Stimulated activated naive CD8-positive, alpha-beta T cell treated with anti-CD3 and anti-CD28 coated beads, Interleukin-15, amount 100 ng/mL, for 72 hours (primary cell): ENCODE data around the gene SPATA18.

Experiments
- ATAC-seq: fragments of 150-1000 bp; cut with Tn5 transposase; 2 replicates; pipeline ENCODE4 v1.10.0; 2021; ENCODE audit warnings: mild to moderate bottlenecking, moderate library complexity
- DNase-seq, 2 donors: peaks; one replicate each; pipeline ENCODE4 v3.0.0; 2021 to 2022
- H3K27ac Mint-ChIP-seq, 2 donors: one replicate each; pipeline ENCODE4 v1.8.0; 2022; ENCODE audit warnings: mild to moderate bottlenecking in 2 of 2, mixed read lengths in 2 of 2, moderate library complexity in 2 of 2
- H3K27me3 Mint-ChIP-seq: one replicate; pipeline ENCODE4 v1.8.0; 2022; ENCODE audit warnings: mixed read lengths
- H3K4me1 Mint-ChIP-seq: one replicate; pipeline ENCODE4 v1.8.0; 2022; ENCODE audit warnings: mild to moderate bottlenecking, mixed read lengths
- H3K4me3 Mint-ChIP-seq, 2 donors: one replicate each; pipeline ENCODE4 v1.8.0; 2022; ENCODE audit warnings: mild to moderate bottlenecking in 2 of 2, mixed read lengths in 2 of 2, moderate library complexity in 1 of 2
- H3K9me3 Mint-ChIP-seq, 2 donors: one replicate each; pipeline ENCODE4 v1.8.0; 2022; ENCODE audit warnings: mixed read lengths in 2 of 2

Gene SPATA18, protein sequence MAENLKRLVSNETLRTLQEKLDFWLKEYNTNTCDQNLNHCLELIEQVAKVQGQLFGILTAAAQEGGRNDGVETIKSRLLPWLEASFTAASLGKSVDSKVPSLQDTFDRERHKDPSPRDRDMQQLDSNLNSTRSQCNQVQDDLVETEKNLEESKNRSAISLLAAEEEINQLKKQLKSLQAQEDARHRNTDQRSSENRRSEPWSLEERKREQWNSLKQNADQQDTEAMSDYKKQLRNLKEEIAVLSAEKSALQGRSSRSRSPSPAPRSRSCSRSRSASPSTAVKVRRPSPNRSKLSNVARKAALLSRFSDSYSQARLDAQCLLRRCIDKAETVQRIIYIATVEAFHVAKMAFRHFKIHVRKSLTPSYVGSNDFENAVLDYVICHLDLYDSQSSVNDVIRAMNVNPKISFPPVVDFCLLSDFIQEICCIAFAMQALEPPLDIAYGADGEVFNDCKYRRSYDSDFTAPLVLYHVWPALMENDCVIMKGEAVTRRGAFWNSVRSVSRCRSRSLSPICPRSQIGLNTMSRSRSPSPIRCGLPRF

DNA sequence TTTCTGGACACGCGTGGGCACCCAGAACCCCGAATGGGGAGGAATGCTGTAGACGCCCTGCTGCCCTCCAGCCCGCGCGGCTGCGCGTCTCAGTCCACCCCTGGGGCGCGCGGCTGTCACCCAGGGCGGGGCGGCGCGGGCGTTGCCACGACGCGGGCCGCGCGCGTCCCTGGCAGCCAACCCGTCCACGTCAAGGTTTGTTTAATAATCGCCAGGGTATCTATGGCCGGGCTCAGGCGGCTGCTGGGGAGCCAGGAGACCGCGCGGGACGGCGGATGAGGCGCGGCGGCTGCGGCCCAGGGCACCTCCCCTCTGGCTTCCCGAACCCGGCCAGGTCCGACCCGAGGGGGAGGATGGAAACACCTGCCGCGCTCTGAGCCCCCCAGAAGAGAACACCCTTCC lies at the start of gene SPATA18:
SPATA18 (plus strand) TSS at position 92 of the 402 bp plus-strand sequence. CDS start 401 bp downstream, outside the sequence.
- peak within 1 kb of the TSS in 1 of 2 donors; percentile 83 for H3K27ac Mint-ChIP-seq
- ATAC-seq (peak; percentile 65), DNase-seq (no peak)
- peaks cover 84% of the 10 kb centered on the region for H3K27me3 Mint-ChIP-seq
- H3K4me3 Mint-ChIP-seq: peak within 1 kb of the TSS; percentile 73 to 75
- H3K4me1 Mint-ChIP-seq: peaks cover 13% of the 10 kb centered on the region
- H3K9me3 Mint-ChIP-seq: no peaks in the 10 kb centered on the region

DNA sequence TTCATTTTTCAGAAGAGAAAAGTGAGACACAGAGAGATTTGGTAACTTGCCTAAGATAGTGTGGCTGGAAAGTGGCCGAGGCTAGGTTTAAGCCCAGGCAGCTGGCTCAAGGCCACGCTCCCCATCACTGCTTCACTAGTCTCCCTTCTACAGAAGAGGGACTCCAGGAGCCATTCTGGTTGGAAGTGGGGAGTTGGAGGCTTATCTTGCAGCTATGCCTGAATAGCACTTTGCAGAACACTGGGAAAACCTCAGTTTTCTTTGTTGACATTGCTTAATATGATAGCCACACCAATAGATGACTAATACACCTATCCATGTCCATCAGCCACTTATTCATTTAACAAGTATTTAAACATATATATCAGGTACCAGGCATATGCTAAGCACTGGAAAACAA lies 49.5 kb upstream of the SPATA18 start:
- Mint-ChIP-seq H3K4me1 (no peaks in the 10 kb centered on the region), H3K27ac (no peak overlapping the region), H3K4me3 (no peak overlapping the region), H3K27me3 (no peaks in the 10 kb centered on the region), H3K9me3 (no peaks in the 10 kb centered on the region)
- DNase-seq: no peak
- ATAC-seq: no peak

DNA sequence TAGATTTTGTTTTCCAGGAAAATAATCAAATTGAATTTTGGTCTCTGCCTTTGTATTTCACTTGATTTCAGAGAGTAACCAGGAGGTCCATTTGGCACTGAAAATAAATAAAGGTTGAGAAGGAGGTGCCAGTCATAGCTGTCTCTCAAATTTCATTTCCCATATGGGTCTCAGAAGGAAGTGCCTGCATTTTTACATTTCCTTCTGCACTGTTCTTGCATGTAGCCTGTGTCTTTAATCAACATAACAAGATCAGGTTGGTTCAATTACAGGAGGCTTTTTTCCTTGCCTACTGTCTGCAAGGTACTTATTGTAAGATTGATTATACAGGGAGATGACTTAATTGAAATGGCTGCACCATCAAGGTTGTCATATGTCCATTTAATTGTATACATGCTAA lies 46.7 kb upstream of the SPATA18 start:
- no peaks in the 10 kb centered on the region for H3K27me3 Mint-ChIP-seq
- H3K4me1 Mint-ChIP-seq: no peaks in the 10 kb centered on the region
- DNase-seq (no peak), ATAC-seq (no peak)
- H3K4me3 Mint-ChIP-seq: no peak overlapping the region
- no peaks in the 10 kb centered on the region for H3K9me3 Mint-ChIP-seq
- peak overlapping the region in 1 of 2 donors; percentile 7 for H3K27ac Mint-ChIP-seq

DNA sequence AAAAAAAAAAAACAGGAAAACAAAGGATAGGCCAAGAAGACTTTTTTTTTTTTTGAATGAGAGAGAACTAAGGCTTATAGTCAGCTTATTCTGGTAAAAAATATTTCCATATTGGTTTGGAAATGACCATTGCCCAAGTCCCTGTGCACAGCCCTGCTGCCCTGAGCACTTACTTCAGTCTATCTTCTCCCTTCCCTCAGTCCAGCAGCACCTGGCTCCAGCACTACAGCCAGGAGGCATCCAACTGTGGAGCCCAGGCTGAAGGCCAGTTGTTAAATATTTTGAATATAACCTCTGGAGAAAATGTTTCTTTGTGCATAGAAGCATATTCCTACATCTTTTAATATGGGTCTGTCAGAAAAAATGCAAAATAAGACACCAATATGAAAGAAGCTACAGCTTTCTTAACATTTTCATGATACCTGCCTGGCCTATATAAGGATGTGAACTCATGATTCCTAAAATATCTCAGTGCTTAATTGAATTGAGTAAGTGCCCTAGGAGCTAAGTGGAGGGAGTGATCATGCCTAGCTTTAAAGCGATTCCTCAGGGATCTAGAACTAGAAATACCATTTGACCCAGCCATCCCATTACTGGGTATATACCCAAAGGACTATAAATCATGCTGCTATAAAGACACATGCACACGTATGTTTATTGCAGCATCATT lies 45.4 kb upstream of the SPATA18 start:
- Mint-ChIP-seq H3K4me3 (no peak overlapping the region), H3K9me3 (no peaks in the 10 kb centered on the region), H3K27me3 (no peaks in the 10 kb centered on the region), H3K4me1 (no peaks in the 10 kb centered on the region), H3K27ac (no peak overlapping the region)
- no peak for ATAC-seq
- no peak for DNase-seq

DNA sequence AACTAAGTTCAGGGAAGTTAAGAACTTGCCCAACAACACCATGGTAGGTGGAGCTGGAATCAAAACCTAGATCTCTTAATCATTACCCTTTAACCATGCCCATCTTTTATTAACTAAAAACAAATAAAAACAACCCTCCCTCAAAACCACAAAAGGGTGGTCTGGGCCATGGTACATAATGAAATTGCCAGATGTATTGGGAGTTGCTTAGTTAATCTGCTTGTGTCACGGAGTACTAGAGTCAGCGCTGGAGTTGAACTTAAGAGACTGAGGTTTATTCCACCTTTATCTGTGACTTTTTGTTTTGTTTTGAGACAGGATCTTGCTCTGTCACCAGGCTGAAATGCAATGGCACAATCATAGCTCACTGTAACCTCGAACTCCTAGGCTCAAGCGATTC lies 44.2 kb upstream of the SPATA18 start:
- no peak overlapping the region for H3K27ac Mint-ChIP-seq
- no peaks in the 10 kb centered on the region for H3K9me3 Mint-ChIP-seq
- DNase-seq: no peak
- no peaks in the 10 kb centered on the region for H3K27me3 Mint-ChIP-seq
- ATAC-seq: no peak
- no peaks in the 10 kb centered on the region for H3K4me1 Mint-ChIP-seq
- no peak overlapping the region for H3K4me3 Mint-ChIP-seq

DNA sequence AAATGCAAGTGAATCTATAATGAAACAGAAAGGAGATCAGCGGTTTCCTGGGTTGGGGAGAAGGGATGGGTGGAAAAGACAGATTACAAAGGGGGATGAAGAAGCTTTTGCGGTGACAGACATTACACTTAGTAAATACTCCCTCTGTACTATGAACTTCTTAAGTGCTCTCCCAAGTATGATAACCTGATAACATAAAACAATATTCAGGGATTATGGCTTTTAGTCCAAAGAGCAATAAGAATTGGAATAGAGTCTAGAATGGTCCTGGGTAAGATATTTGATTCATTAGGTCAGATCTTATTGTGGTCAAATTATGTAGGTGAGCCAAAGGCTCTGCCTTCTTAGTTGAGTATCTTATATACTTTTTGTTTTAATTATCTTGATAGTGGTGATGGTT lies 40.1 kb upstream of the SPATA18 start:
- no peak for ATAC-seq
- Mint-ChIP-seq H3K9me3 (no peaks in the 10 kb centered on the region), H3K27ac (no peak overlapping the region), H3K4me3 (no peak overlapping the region), H3K4me1 (no peaks in the 10 kb centered on the region), H3K27me3 (no peaks in the 10 kb centered on the region)
- no peak for DNase-seq

DNA sequence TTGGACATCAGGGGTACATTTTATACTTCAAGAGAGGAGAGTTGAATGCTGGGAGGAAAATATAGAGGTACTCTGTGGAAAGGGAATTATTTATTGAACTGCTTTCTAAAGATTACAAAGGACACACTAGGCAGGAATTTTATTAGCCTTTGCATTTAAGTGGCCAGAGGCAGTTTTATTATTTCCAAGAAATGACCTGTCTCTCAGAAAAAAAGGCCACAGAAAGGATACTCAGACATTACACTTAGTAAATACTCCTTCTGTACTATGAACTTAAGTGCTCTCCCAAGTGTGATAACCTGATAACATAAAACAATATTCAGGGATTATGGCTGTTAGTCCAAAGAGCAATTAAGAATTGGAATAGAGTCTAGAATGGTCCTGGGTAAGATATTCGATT lies 38.5 kb upstream of the SPATA18 start:
- no peak for ATAC-seq
- H3K4me1 Mint-ChIP-seq: no peaks in the 10 kb centered on the region
- H3K27me3 Mint-ChIP-seq: no peaks in the 10 kb centered on the region
- H3K4me3 Mint-ChIP-seq: no peak overlapping the region
- no peak for DNase-seq
- no peak overlapping the region for H3K27ac Mint-ChIP-seq
- H3K9me3 Mint-ChIP-seq: no peaks in the 10 kb centered on the region

DNA sequence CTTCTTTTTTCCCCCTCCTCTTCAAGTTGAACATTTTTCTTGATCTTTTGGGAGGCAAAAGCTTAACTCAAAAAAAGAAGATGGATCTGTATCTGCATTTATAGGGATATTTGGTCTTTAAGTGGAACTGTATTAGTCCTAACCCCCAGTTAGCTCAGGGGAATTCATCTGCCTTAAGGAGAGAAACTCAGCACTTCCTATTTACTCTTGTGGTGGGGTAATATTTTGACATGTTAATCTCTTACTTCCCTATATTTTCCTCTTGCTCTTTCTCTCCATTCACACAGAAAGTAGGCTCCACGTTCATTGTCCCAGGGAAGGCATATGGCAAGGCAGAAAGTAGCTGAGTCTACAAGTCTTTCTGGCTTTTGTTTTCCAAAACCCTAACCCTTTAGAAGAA lies 36.2 kb upstream of the SPATA18 start:
- Mint-ChIP-seq H3K4me1 (no peaks in the 10 kb centered on the region), H3K27me3 (no peaks in the 10 kb centered on the region), H3K4me3 (no peak overlapping the region), H3K27ac (no peak overlapping the region), H3K9me3 (no peaks in the 10 kb centered on the region)
- DNase-seq (no peak), ATAC-seq (no peak)

DNA sequence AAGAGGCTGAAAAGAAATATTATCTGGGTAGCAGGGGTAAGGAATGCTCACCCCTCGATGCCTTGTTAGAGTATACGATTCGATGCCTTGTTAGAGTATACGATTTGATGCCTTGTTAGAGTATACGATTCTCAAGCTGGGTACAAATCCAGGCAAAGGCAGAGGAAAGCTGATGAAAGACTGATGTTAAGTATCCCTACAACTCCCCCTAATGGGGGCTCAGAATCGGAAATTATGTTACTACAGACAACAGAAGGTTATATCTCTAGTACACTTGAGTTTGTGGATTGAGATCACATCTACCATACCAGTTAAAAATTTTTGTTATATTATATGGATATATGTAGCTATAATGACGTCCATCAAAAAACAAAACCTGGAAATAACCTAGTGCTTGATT lies 35.7 kb upstream of the SPATA18 start:
- no peak overlapping the region for H3K4me3 Mint-ChIP-seq
- DNase-seq (no peak), ATAC-seq (no peak)
- H3K4me1 Mint-ChIP-seq: no peaks in the 10 kb centered on the region
- H3K9me3 Mint-ChIP-seq: no peaks in the 10 kb centered on the region
- H3K27me3 Mint-ChIP-seq: no peaks in the 10 kb centered on the region
- H3K27ac Mint-ChIP-seq: no peak overlapping the region

DNA sequence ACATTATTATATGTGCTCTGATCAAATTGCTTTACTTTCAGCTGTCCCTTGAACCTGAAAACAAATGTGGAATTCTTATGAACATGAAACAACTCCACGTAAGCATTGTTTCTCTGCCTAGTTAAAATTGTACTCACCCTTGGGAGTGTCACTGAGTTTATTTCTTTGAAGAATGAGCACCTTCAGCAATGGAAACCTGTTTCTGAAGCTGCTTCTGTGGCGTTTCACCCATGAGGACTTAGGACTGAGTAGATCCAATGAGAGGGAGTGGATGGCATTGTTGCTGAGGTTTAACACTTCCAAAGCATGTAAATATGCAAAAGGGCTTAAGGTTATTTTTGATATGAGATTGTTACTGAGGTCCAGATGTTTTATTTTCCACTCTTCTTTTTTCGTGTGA lies 34.1 kb upstream of the SPATA18 start:
- Mint-ChIP-seq H3K9me3 (no peaks in the 10 kb centered on the region), H3K27me3 (no peaks in the 10 kb centered on the region), H3K27ac (no peak overlapping the region), H3K4me3 (no peak overlapping the region), H3K4me1 (no peaks in the 10 kb centered on the region)
- DNase-seq (no peak), ATAC-seq (no peak)

DNA sequence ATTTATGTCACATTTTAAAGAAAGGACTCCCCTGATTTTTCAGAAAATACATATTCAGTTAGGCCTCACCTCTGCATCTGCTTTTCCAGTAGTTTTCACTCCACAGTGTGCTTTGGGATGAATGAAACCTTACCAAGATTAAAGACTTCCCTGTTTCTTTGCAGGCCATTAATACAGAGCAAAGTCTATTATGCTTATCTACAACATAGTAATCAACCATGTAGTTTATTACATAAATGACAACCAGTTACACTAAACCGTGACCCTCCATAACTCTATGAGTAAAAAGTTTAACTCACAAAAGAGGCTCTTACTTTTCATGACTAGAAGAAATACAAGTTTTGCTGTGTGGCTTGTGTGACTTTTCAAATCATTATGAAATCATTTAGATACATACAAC lies 33.3 kb upstream of the SPATA18 start:
- no peaks in the 10 kb centered on the region for H3K4me1 Mint-ChIP-seq
- ATAC-seq (no peak), DNase-seq (no peak)
- no peaks in the 10 kb centered on the region for H3K9me3 Mint-ChIP-seq
- H3K27ac Mint-ChIP-seq: no peak overlapping the region
- H3K27me3 Mint-ChIP-seq: no peaks in the 10 kb centered on the region
- H3K4me3 Mint-ChIP-seq: no peak overlapping the region

DNA sequence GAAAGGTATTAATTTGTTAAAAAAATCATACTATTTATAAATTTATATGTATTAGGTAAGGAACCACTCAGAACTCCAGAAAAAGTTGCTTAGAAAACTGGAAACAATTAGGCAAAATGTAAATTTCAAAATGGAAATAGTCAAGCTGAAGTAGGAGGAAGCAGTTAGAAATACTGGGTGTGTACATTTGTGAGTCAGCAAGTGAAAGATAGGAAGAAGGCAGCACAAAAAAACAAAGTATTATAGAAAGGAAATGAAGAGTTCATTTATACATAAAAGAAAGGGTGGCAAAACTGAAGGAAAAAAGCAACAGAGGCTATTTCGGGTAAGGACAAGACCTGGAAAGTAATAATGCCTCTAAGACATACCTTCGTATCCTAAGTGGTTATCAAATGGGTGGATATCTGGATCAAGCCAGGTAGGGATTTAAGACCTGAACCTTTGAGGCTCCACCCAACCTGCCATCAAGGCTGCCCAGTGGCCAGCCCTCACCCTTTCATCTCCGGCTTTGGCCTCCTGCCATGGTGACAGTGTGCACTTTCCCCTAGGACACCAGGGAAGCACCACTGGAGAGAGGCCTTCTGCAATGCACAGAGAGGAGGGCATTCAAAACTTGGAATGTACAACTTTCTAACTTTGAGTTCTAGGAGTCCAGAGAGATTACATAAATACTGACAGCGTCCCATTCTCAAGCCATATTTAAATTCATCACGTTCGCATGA lies 31.0 kb upstream of the SPATA18 start, which contains the start of gene LRRC66:
LRRC66 (minus strand) TSS at position 428 of the 722 bp plus-strand sequence. CDS start 2,750 bp downstream, outside the sequence.
- H3K9me3 Mint-ChIP-seq: no peaks in the 10 kb centered on the region
- no peaks in the 10 kb centered on the region for H3K27me3 Mint-ChIP-seq
- no peaks in the 10 kb centered on the region for H3K4me1 Mint-ChIP-seq
- peak within 1 kb of the TSS in 1 of 2 donors; percentile 47 for H3K27ac Mint-ChIP-seq
- no peak for DNase-seq
- ATAC-seq: no peak
- no peak within 1 kb of the TSS for H3K4me3 Mint-ChIP-seq

DNA sequence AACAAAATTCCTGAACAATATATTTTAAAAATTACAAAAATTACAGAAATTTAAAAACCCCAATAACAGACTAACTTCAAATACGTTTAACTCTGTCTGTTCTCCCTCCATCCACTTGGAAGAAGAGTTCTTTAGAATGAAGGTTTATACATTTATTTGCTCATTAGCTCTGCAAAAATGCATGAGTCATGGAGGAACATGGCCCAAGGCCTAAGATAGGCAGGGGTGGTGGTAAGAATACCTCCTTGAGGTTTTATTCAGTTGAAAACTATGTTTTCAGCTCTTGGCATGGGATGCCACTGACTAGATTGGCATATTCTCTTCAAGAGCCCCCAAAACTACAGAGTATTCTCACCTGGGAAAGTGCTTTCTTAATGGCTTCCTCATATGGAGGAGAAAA lies 22.1 kb upstream of the SPATA18 start:
- no peak for ATAC-seq
- Mint-ChIP-seq H3K4me3 (no peak overlapping the region), H3K4me1 (no peaks in the 10 kb centered on the region), H3K27me3 (no peaks in the 10 kb centered on the region), H3K9me3 (no peaks in the 10 kb centered on the region), H3K27ac (no peak overlapping the region)
- DNase-seq: no peak

DNA sequence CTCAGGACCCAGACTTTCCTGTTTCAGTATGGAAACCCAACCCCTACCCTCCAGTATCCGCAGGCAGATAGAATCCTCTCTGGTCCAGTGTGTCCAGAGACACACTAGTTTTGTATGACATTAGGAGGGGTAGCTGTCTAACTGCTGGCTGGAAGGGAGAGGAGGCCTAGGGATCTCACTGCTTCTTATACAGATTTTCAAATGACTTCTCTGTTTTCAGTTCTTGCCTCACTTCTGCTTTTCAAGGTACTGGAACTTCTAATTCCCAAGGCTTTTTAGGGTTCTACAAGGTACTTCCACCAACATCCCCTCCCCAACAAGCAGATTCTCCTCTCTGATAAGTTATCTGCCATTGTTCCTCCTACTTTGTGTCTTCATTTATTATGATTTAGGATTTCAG lies 19.1 kb upstream of the SPATA18 start:
- H3K27ac Mint-ChIP-seq: peak overlapping the region in 1 of 2 donors; percentile 4

DNA sequence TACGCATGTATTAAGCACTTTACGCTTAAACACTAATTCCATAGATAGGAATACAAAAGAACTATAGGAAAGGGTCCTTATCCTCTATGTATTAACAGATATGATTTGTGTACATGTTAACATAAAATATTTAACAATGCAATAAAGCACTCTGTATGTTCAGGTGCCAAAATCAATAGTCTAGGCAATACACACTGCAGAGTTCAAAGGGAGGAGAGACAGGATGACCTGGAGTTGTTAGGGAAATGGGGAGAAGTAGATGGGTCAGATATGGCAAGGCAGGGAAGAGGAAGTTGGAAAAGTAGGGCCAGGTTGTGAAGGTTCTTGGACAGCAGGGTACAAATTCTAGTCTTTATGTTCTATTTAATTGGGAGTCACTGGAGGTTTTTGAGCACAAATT lies 15.9 kb upstream of the SPATA18 start:
- H3K9me3 Mint-ChIP-seq: no peaks in the 10 kb centered on the region
- DNase-seq (no peak), ATAC-seq (no peak)
- no peak overlapping the region for H3K4me3 Mint-ChIP-seq
- no peak overlapping the region for H3K27ac Mint-ChIP-seq
- H3K27me3 Mint-ChIP-seq: peaks cover 11% of the 10 kb centered on the region
- H3K4me1 Mint-ChIP-seq: peaks cover 23% of the 10 kb centered on the region

More for the DNA sequence above, 19.1 kb upstream of the SPATA18 start:
- DNase-seq (no peak), ATAC-seq (no peak)
- Mint-ChIP-seq H3K4me1 (peaks cover 12% of the 10 kb centered on the region), H3K4me3 (no peak overlapping the region), H3K9me3 (no peaks in the 10 kb centered on the region), H3K27me3 (no peaks in the 10 kb centered on the region)
